DND-41 (cell line): ENCODE data around the gene LITAFD.

Source experiments
- CTCF ChIP-seq: IDR thresholded peaks from 2 replicates; pipeline ENCODE4 v1.5.1; 2012; ENCODE audit warnings: borderline replicate concordance, low read length, moderate library complexity, mild to moderate bottlenecking; ENCODE audit not compliant: poor library complexity, severe bottlenecking; ENCODE audit errors: extremely low read depth
- EZH2 ChIP-seq: IDR thresholded peaks from 3 replicates; pipeline ENCODE4 v1.6.1; 2012; ENCODE audit warnings: borderline replicate concordance, low read depth, mild to moderate bottlenecking, moderate library complexity, low read length, inconsistent platforms; ENCODE audit not compliant: severe bottlenecking

GRCh38 chr16:8924214-8924613, 42.1 kb downstream of the LITAFD start:
- TF ChIP-seq CTCF (no peak), EZH2 (no peak)
